NCI-H2227 (cell line): ENCODE measurements around the gene APBA1.

Source experiments
- DNase-seq: peaks from one replicate; lab custom pipeline; 2025; ENCODE audit not compliant: unreplicated experiment; lab: John Stamatoyannopoulos, UW

The APBA1 gene

DNA sequence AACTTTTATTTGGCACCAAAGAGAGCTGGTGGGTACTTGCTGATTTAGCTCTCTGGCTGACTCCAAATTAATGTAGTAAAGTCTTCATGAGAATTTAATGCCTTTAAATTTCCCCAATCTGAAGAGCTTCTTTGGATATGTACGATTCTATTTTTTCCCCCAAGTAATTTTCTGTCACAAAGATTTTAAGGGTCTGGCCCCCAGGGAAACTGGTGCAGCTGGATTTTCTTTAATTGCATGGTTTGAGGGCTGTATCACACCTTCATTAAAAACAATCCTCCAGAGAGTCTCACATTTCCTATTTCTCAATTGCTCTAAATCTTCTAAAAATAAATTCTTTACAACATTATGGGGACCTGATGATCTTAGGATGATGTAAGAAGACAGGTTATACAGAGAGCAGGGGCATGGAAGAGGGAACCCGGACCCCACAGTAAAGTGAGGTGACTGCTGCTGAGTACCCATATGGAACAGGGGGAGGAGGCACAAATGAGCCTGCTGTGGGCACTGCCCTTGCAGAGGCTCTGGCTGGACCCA lies 188.2 kb downstream of the APBA1 start:
- DNase-seq = no peak

DNA sequence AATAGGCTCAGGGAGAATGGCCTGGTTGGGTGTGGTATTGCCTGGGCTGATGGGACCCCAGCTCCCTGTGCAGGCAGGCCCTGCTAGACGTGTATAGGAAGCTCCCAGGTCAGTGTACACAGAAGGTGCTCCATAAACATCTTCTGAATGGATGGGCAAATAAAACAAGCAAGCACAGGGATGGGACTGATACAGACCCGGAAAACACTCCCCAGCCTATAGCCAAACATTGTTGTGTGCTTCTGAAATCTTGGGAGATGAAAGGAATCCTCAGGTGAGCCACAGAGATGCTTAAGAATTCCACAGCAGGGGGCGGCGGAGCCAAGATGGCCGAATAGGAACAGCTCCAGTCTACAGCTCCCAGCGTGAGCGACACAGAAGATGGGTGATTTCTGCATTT lies 195.4 kb downstream of the APBA1 start:
- DNase-seq = no peak

GRCh38 chr9:69476016-69476415 lies 196.2 kb downstream of the APBA1 start:
- no peak for DNase-seq

DNA sequence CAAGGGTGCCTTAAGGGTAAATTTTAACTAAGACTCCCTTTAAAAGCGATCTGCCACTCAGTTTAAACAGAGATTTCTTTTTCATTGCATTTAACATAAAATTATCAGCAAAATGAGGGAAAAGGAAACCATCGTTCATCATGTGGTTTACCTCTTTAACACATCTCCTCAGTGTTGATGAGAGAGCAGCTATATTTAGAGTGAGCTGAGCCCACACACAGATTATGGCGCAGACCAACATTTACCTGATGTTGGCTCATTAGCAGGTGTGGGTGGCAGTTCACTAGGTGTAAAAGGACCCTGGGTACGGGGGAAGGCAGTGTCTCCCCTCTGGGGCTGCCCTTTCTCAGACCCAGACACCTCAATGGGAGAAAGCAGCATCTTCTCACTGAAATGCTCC lies 197.3 kb downstream of the APBA1 start:
- no peak for DNase-seq

DNA sequence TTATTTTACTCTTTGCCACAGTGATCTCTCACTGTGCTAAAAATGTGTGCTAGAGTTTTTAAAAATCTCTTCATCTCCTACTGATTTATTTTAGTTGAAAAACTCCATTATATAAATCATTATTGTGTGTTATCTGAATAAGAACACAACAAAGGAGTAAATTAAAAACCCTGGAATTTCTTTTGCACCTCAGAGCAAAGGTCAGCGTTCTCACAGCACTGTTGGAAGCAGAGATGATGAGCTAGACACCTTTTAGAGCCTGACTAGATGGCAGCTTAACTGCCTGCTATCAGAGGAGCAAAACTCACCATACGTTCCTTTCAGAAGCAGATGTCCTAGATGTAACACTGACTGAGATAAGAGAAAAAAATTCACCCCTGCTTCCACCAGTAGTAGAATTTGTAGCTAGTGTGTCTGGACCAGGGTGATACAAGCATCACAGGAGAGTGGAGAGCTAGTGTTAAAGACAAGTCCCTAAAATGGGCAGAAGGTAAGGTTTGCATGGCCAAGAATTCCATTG lies 200.0 kb downstream of the APBA1 start:
- no peak for DNase-seq

GRCh38 chr9:69471433-69471832 lies 200.7 kb downstream of the APBA1 start:
- no peak for DNase-seq

- DNase-seq = no peak
These were observed 201.8 kb downstream of the APBA1 start for GRCh38 chr9:69470186-69470977.

GRCh38 chr9:69469136-69469535 lies 203.0 kb downstream of the APBA1 start:
- no peak for DNase-seq

GRCh38 chr9:69468380-69468779 lies 203.8 kb downstream of the APBA1 start:
- DNase-seq = no peak

DNA sequence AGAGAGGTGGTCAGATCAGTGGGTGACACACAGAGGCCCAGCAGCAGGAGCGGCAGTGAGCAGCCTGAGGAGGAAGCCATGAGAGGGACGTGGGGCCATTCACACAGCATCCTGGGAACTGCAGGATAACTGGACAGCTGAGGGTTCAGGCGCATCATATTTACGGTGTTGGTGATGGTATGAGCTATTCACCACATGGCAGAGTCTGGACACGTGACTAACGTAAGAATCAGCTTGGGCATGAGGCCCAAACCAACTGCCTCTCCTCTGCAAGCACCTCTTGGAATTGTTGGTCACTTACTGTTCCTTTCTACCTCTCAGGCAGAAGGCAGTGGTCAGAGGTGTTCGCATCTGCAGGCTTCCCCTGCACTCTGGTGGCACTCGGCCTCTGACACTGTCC lies 206.0 kb downstream of the APBA1 start:
- no peak for DNase-seq

DNA sequence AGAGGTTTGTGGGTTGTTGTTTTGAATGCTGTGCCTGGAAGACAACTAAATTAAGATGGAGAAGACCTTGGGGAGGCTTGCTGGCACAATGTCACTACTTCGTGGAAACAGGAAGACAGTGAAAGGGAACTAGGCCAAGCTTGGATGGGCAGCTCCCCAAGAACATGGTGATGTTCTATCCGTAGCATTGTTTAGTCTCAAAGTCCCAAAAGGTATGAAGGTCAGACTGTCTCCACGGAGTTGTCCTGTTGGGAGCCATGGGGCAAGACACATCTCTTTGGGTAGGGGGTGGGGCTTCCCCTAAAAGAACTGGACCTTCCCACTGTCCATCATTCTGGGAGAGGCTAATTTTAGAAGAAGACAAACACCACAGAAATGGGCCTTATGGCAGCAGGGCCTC lies 206.7 kb downstream of the APBA1 start:
- no peak for DNase-seq

GRCh38 chr9:69463497-69464068 lies 208.6 kb downstream of the APBA1 start:
- no peak for DNase-seq

DNA sequence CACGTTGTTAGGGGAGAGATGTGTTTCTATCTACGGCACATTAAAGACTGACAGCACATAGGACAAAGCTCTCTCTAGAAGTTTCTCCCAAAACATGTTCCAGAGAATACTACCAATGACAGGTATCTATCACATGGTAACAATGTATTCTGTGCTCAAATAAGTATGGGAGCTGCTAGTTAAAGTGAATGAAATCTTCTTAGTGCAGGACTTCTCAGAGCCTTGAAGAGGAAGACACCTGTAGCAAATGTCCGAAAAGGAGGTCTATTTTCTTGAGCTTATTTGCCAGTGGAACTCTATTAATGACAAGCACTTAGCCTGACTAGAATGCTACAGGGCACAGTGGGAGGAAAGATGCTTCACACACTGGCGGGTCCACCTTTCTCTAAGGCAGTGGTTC lies 209.8 kb downstream of the APBA1 start:
- DNase-seq = no peak

DNA sequence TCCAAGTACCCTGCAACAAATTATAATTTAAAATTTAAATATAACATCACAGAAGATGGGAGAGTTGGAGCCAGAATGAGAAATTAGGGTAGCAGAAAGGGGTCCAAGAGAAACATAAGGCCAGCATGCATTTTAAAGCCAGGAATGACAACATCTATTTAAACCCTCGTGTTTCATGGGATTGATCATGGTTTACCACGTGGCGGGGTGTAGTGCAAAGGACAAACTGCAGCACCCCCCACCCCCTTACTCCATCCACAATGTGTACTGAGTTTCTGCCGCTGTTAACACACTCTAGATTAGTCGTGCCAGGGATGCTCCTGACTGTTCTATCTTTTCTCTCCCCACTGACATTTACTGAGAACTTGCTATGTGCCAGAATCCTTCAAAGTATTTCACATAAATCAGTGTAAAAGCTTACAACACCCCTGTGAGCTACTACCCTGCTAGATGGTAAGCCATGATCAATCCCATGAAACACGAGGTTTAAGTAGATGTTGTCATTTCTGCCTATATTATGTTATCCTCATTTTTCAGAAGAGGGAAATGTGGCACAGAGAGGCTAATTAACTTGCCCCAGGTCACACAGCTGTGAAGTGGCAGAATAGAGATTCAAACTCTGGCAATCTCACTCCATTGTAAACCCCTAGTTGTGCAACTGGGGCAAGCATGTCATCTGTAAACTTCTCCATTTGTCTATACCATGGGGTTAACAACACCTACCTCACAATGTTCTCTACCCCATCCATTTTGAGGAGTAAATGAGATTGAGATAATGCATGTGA lies 210.9 kb downstream of the APBA1 start:
- no peak for DNase-seq

GRCh38 chr9:69460012-69460411 lies 212.2 kb downstream of the APBA1 start:
- DNase-seq = no peak

- no peak for DNase-seq
These were observed 214.0 kb downstream of the APBA1 start for GRCh38 chr9:69458176-69458575.

GRCh38 chr9:69456201-69456600 lies 216.0 kb downstream of the APBA1 start:
- no peak for DNase-seq

DNA sequence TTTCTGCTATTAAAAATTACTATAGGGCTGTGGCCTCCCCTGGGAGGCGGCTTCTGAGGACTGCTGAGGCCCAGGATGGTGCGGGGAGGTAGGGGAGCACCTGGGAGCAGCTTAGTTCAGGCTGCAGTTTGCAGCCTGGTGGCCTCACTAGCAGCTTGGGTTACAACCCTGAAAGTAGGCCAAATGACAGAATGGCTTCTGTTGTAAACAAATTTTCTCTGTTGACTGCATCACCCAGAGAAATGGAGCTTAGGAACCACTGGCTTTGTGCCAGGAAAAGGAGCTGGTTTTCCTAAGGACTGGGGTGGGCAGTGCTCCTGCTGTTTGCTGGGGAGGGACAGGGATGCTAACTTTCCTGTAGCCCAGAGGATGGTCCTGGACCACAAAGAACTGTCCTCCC lies 216.9 kb downstream of the APBA1 start:
- DNase-seq = no peak

GRCh38 chr9:69454321-69454720 lies 217.8 kb downstream of the APBA1 start:
- DNase-seq = no peak

GRCh38 chr9:69453746-69454145 lies 218.4 kb downstream of the APBA1 start:
- no peak for DNase-seq

DNA sequence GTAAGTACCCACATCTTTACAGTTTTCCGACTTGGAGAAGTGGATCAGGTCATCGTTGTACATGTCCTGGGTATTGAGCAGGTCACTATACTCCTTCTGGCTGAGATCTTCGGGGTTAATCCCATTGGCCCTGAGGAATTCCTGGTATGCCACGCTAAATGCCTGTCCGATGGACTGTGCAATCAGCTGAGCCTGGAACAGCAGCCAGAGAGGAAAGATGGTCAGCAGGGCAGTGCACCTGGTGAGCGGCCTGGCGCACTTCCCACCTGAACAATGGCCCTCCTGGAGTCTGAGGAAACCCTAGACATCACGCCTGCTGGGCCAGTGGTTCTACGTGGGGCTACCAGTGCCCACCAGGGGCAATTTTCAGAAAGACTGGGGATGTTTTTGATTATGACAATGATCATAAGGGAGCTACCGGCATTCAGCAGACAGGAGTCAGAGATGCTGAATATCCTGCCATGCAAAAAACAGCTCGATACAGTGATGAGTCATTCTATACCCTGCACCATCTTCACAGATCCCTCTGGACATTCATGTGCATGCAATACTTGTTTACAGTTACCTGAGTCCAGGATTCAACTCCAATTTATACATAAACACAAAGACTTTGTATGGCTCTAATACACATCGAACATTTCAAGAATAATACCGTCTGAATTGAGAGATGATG lies 219.9 kb downstream of the APBA1 start:
- no peak for DNase-seq
